ENCODE results near the gene FKBP8.

- TF ChIP-seq CREB5 (CRISPR knock-in tag; IDR thresholded peaks at IDR 0.05; ENCODE audit: low read depth) (no peak), ARNTL (CRISPR knock-in tag; IDR thresholded peaks at IDR 0.05; ENCODE audit: borderline replicate concordance, low read depth) (no peak), POU6F1 (CRISPR knock-in tag; IDR thresholded peaks at IDR 0.05; ENCODE audit: borderline replicate concordance, low read depth) (no peak), CSDC2 (CRISPR knock-in tag; IDR thresholded peaks at IDR 0.05) (no peak), SNAI2 (CRISPR knock-in tag; IDR thresholded peaks at IDR 0.05) (no peak), TCF4 (CRISPR knock-in tag; IDR thresholded peaks at IDR 0.05; ENCODE audit: borderline replicate concordance) (no peak)
- TF ChIP-seq, protein P1, sequence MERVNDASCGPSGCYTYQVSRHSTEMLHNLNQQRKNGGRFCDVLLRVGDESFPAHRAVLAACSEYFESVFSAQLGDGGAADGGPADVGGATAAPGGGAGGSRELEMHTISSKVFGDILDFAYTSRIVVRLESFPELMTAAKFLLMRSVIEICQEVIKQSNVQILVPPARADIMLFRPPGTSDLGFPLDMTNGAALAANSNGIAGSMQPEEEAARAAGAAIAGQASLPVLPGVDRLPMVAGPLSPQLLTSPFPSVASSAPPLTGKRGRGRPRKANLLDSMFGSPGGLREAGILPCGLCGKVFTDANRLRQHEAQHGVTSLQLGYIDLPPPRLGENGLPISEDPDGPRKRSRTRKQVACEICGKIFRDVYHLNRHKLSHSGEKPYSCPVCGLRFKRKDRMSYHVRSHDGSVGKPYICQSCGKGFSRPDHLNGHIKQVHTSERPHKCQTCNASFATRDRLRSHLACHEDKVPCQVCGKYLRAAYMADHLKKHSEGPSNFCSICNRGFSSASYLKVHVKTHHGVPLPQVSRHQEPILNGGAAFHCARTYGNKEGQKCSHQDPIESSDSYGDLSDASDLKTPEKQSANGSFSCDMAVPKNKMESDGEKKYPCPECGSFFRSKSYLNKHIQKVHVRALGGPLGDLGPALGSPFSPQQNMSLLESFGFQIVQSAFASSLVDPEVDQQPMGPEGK (CRISPR knock-in tag; IDR thresholded peaks at IDR 0.05; ENCODE audit: borderline replicate concordance): no peak
Measured at GRCh38 chr19:18536475-18536874, 6.9 kb downstream of the FKBP8 start.
